ENCODE data around the gene OTOS. TPM values are rescaled to one million over a fixed set of nuclear protein-coding genes. Genes with fewer than 3 reads are reported as not detected.

The OTOS gene
- total and polyA plus RNA-seq, 4 donors: not detected

DNA sequence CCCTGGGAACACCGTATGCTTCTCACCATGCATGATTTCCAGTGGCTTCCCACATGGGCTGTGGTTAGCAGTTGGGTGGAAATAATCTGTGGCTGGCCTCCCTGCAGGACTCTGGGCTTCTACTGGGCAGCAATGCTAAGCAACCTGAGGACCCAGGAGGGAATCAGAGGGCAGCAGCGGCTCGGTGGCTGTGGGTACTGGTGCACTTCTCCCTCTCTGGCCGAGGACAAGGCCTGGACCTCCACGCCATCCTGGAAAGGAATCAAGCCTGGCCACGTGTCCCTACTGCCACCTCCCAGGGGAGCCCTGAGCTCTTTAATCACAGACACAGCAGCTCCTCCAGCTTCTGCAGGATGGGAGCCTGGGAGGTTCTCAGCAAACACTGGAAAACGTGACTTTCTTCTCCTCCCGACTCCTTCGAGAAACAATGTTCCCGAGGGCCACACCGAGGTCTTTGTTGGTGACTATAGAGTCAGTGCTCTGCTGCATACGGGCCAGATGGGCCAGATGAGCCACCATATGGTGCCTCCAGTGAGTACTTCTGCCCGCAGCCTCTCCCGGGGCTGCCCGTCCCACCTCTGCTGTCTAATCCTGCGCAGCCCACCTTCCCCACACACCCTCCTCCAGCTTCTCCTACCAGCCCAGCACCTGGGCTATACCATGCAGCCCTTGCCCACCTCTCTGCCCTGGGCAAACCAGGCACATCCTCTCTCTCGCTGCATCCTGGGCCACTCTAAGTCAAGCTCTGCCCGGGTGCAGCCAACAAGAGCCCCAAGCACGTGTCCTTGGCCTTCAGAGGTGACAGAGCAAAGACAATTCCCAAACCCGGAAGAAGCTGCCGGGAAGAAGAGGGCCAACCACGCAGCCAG lies 42.8 kb upstream of the OTOS start:
- Histone ChIP-seq H3K36me3 (ENCODE audit: control insufficient read depth in 4 of 4, insufficient read depth in 4 of 4, low read length in 4 of 4) (no peaks in the 10 kb centered on the region), H3K27me3 (ENCODE audit: control insufficient read depth in 3 of 3, insufficient read depth in 3 of 3, low read length in 2 of 3) (peaks cover 0 to 3% (median 0%) of the 10 kb centered on the region in 3 donors), H3K27ac (ENCODE audit: low read depth in 1 of 2, low read length in 1 of 2) (no peak overlapping the region), H3K4me3 (no peak overlapping the region), H3K9ac (ENCODE audit: insufficient read depth in 1 of 2, low read length in 2 of 2) (no peak overlapping the region), H3K4me1 (ENCODE audit: control insufficient read depth in 5 of 5, insufficient read depth in 5 of 5, low read length in 5 of 5) (no peaks in the 10 kb centered on the region), H3K9me3 (ENCODE audit: control insufficient read depth in 4 of 4, insufficient read depth in 3 of 4, low read length in 3 of 4) (peaks cover 0 to 3% (median 0%) of the 10 kb centered on the region in 4 donors)
- ATAC-seq (ENCODE audit: insufficient read depth, low FRiP score) (no peak), DNase-seq (no peak)
- TF ChIP-seq, protein P1, sequence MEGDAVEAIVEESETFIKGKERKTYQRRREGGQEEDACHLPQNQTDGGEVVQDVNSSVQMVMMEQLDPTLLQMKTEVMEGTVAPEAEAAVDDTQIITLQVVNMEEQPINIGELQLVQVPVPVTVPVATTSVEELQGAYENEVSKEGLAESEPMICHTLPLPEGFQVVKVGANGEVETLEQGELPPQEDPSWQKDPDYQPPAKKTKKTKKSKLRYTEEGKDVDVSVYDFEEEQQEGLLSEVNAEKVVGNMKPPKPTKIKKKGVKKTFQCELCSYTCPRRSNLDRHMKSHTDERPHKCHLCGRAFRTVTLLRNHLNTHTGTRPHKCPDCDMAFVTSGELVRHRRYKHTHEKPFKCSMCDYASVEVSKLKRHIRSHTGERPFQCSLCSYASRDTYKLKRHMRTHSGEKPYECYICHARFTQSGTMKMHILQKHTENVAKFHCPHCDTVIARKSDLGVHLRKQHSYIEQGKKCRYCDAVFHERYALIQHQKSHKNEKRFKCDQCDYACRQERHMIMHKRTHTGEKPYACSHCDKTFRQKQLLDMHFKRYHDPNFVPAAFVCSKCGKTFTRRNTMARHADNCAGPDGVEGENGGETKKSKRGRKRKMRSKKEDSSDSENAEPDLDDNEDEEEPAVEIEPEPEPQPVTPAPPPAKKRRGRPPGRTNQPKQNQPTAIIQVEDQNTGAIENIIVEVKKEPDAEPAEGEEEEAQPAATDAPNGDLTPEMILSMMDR (IDR thresholded peaks at IDR 0.05; ENCODE audit: control extremely low read depth, extremely low read depth): no peak
- whole genome bisulfite sequencing, 2 donors: 75 to 81% methylated on average over 22 of the region's 22 CpGs

GRCh38 chr2:240182476-240182875 lies 42.0 kb upstream of the OTOS start:
- TF ChIP-seq, protein P1 (IDR thresholded peaks at IDR 0.05; ENCODE audit: control extremely low read depth, extremely low read depth): no peak
- Histone ChIP-seq H3K4me3 (no peak overlapping the region), H3K36me3 (ENCODE audit: control insufficient read depth in 4 of 4, insufficient read depth in 4 of 4, low read length in 4 of 4) (no peaks in the 10 kb centered on the region), H3K27me3 (ENCODE audit: control insufficient read depth in 3 of 3, insufficient read depth in 3 of 3, low read length in 2 of 3) (peaks cover under 1 to 3% (median 2%) of the 10 kb centered on the region in 3 donors), H3K9me3 (ENCODE audit: control insufficient read depth in 4 of 4, insufficient read depth in 3 of 4, low read length in 3 of 4) (peaks cover 0 to 2% (median 0%) of the 10 kb centered on the region in 4 donors), H3K4me1 (ENCODE audit: control insufficient read depth in 5 of 5, insufficient read depth in 5 of 5, low read length in 5 of 5) (no peaks in the 10 kb centered on the region), H3K27ac (ENCODE audit: low read depth in 1 of 2, low read length in 1 of 2) (no peak overlapping the region), H3K9ac (ENCODE audit: insufficient read depth in 1 of 2, low read length in 2 of 2) (no peak overlapping the region)
- no peak for ATAC-seq (ENCODE audit: insufficient read depth, low FRiP score)
- WGBS, 2 donors: 80 to 85% methylated on average over 4 of the region's 4 CpGs
- DNase-seq: no peak

- ATAC-seq (ENCODE audit: insufficient read depth, low FRiP score) (no peak), DNase-seq (no peak)
- H3K27ac ChIP-seq (ENCODE audit: low read depth in 1 of 2, low read length in 1 of 2): no peak overlapping the region
- H3K27me3 ChIP-seq (ENCODE audit: control insufficient read depth in 3 of 3, insufficient read depth in 3 of 3, low read length in 2 of 3): peaks cover 2 to 3% (median 3%) of the 10 kb centered on the region in 3 donors
- H3K9me3 ChIP-seq (ENCODE audit: control insufficient read depth in 4 of 4, insufficient read depth in 3 of 4, low read length in 3 of 4): no peaks in the 10 kb centered on the region
- H3K9ac ChIP-seq (ENCODE audit: insufficient read depth in 1 of 2, low read length in 2 of 2): no peak overlapping the region
- H3K4me3 ChIP-seq: no peak overlapping the region
- WGBS, 2 donors: 79 to 84% methylated on average over 5 of the region's 5 CpGs
- TF ChIP-seq, protein P1 (IDR thresholded peaks at IDR 0.05; ENCODE audit: control extremely low read depth, extremely low read depth): no peak
- H3K36me3 ChIP-seq (ENCODE audit: control insufficient read depth in 4 of 4, insufficient read depth in 4 of 4, low read length in 4 of 4): no peaks in the 10 kb centered on the region
- H3K4me1 ChIP-seq (ENCODE audit: control insufficient read depth in 5 of 5, insufficient read depth in 5 of 5, low read length in 5 of 5): no peaks in the 10 kb centered on the region
These were observed 41.5 kb upstream of the OTOS start for GRCh38 chr2:240182001-240182400.
